A673 (cell line): ENCODE data around the gene JARID2.

ENCODE experiments used
- CTCF ChIP-seq: fragments of 300-800, 200-600 bp; sonication (generic); conservative IDR thresholded peaks from 2 replicates; pipeline ENCODE4 v1.5.1; 2017; ENCODE audit warnings: low read depth, mild to moderate bottlenecking, antibody characterized with exemption, low read length, moderate library complexity, mixed read lengths
- EZH2 ChIP-seq: fragments of 200-600 bp; sonication (generic); IDR thresholded peaks from 2 replicates; pipeline ENCODE4 v1.6.1; 2017; ENCODE audit warnings: borderline replicate concordance, low read depth, mild to moderate bottlenecking, mixed read lengths, antibody characterized with exemption, low read length; ENCODE audit not compliant: poor library complexity, severe bottlenecking

GRCh38 chr6:15427331-15428070 is 181.6 kb downstream of the JARID2 start:
- TF ChIP-seq EZH2 (no peak), CTCF (no peak)
